B cell (primary cell): ENCODE measurements around the gene DPCD. TPM values are rescaled to one million over a fixed set of nuclear protein-coding genes. Genes with fewer than 3 reads are reported as not detected.
"Not testable (repeated sequence)": the region's sequence is repeated elsewhere in the genome, so short reads cannot be mapped to it uniquely, and the experiment has no call there.

Experiments
- ATAC-seq: fragments of 200-7000 bp; cut with Tn5 transposase; one replicate; pipeline ENCODE4 v1.10.0; 2021; ENCODE audit warnings: low read depth, mild to moderate bottlenecking, moderate number of reproducible peaks, moderate library complexity
- CTCF ChIA-PET: fragments of 350-600 bp; sonication (Branson Sonifier 250); formaldehyde crosslinking; loops from one replicate; lab custom pipeline; 2021; ENCODE audit warnings: antibody characterized with exemption, inconsistent platforms; lab: Charles Lee
- POLR2A ChIA-PET: fragments of 350-600 bp; sonication (Branson Sonifier 250); formaldehyde crosslinking; loops from one replicate; lab custom pipeline; 2021; ENCODE audit warnings: antibody characterized with exemption; lab: Charles Lee
- DNase-seq: peaks from one replicate; pipeline ENCODE4 v3.0.0; 2013
- H2AFZ ChIP-seq: 2 replicates; pipeline ENCODE4 v1.6.1; 2012; ENCODE audit warnings: mild to moderate bottlenecking, low read depth, low read length; ENCODE audit not compliant: insufficient read depth, poor library complexity, severe bottlenecking
- H3K27ac ChIP-seq, 2 donors: 1 replicate in 1 of 2; 2 replicates in 1 of 2; pipeline ENCODE4 v1.5.1; 2012 to 2013; ENCODE audit warnings: low read length in 2 of 2, mild to moderate bottlenecking in 2 of 2, moderate library complexity in 1 of 2
- H3K27me3 ChIP-seq, 4 experiments: fragments of 200-600 bp in 1 of 4; sonication (generic) in 1 of 4; replicated peaks in 1 of 4; 1 replicate in 2 of 4; 2 replicates in 2 of 4; pipeline versions ENCODE4 v1.6.1 to v1.7.0; 2013 to 2016; ENCODE audit warnings: low read length in 3 of 4, mild to moderate bottlenecking in 2 of 4, mixed read lengths in 1 of 4, moderate library complexity in 1 of 4; ENCODE audit not compliant: insufficient read depth in 4 of 4, control insufficient read depth in 3 of 4; ENCODE audit errors: control extremely low read depth in 1 of 4
- H3K36me3 ChIP-seq, 2 experiments: replicated peaks in 1 of 2; 1 replicate in 1 of 2; 2 replicates in 1 of 2; pipeline versions ENCODE4 v1.6.1 to v1.7.1; 2013; ENCODE audit warnings: low read length in 1 of 2; ENCODE audit not compliant: insufficient read depth in 2 of 2, control insufficient read depth in 1 of 2; ENCODE audit errors: control extremely low read depth in 1 of 2, extremely low read depth in 1 of 2
- H3K4me1 ChIP-seq, 2 donors: fragments of 200-600 bp in 1 of 2; sonication (generic) in 1 of 2; 1 replicate in 1 of 2; 2 replicates in 1 of 2; pipeline versions ENCODE4 v1.5.1 to v1.6.1; 2013 to 2017; ENCODE audit warnings: low read length in 2 of 2; ENCODE audit not compliant: control insufficient read depth in 2 of 2, insufficient read depth in 2 of 2
- H3K4me2 ChIP-seq: replicated peaks from 2 replicates; pipeline ENCODE3; 2012; ENCODE audit warnings: mild to moderate bottlenecking, low read depth, low read length; ENCODE audit not compliant: poor library complexity, severe bottlenecking
- H3K4me3 ChIP-seq, 5 experiments: fragments of 200-600 bp in 1 of 5; sonication (generic) in 1 of 5; 1 replicate in 3 of 5; 2 replicates in 2 of 5; pipeline versions ENCODE4 v1.5.1 to v1.7.0; 2011 to 2016; ENCODE audit warnings: low read length in 4 of 5, mild to moderate bottlenecking in 4 of 5, low read depth in 2 of 5, control low read depth in 1 of 5, moderate library complexity in 1 of 5; ENCODE audit not compliant: insufficient read depth in 1 of 5; ENCODE audit errors: control extremely low read depth in 1 of 5, extremely low read depth in 1 of 5
- H3K79me2 ChIP-seq: fragments of 200-600 bp; sonication (generic); one replicate; pipeline ENCODE4 v1.6.0; 2016; ENCODE audit warnings: low read length; ENCODE audit not compliant: control insufficient read depth, insufficient read depth
- H3K9ac ChIP-seq: fragments of 200-600 bp; sonication (generic); 2 replicates; pipeline ENCODE4 v1.6.1; 2017; ENCODE audit warnings: mild to moderate bottlenecking, low read length, moderate library complexity
- H3K9me3 ChIP-seq, 3 donors: one replicate each; pipeline versions ENCODE4 v1.6.1 to v1.7.1; 2013; ENCODE audit warnings: low read length in 2 of 3; ENCODE audit not compliant: control insufficient read depth in 2 of 3, insufficient read depth in 1 of 3; ENCODE audit errors: control extremely low read depth in 1 of 3
- H4K20me1 ChIP-seq: 2 replicates; pipeline ENCODE4 v1.6.0; 2012; ENCODE audit warnings: mild to moderate bottlenecking, low read length; ENCODE audit not compliant: insufficient read depth, control insufficient read depth, poor library complexity, severe bottlenecking
- H3K27ac Mint-ChIP-seq: one replicate; pipeline ENCODE4 v1.8.0; 2021; ENCODE audit warnings: mixed read lengths
- H3K27me3 Mint-ChIP-seq: one replicate; pipeline ENCODE4 v1.8.0; 2021; ENCODE audit warnings: mixed read lengths
- H3K4me1 Mint-ChIP-seq: one replicate; pipeline ENCODE4 v1.8.0; 2021; ENCODE audit warnings: mixed read lengths
- H3K4me3 Mint-ChIP-seq: one replicate; pipeline ENCODE4 v1.8.0; 2021; ENCODE audit warnings: mixed read lengths
- H3K9me3 Mint-ChIP-seq: one replicate; pipeline ENCODE4 v1.8.0; 2022; ENCODE audit warnings: mixed read lengths; ENCODE audit not compliant: insufficient read depth
- CTCF ChIP-seq: fragments of 200-600 bp; IDR thresholded peaks from one replicate; pipeline ENCODE4 v1.8.0; 2022; ENCODE audit warnings: antibody characterized with exemption, mild to moderate bottlenecking
- EZH2 ChIP-seq: IDR thresholded peaks from 2 replicates; pipeline ENCODE4 v1.6.1; 2012; ENCODE audit warnings: borderline replicate concordance, low read depth, mild to moderate bottlenecking, moderate library complexity, low read length; ENCODE audit not compliant: insufficient read depth, poor library complexity, severe bottlenecking
- WGBS: methylation state at CpG from one replicate; pipeline ENCODE4 v1.1.5; 2013; ENCODE audit warnings: missing lambda C conversion rate; ENCODE audit not compliant: insufficient coverage; 5-methylcytosine and 5-hydroxymethylcytosine counted together
- intact Hi-C: fragments of 100-400 bp; cut with micrococcal nuclease; formaldehyde crosslinking; loops from one replicate; pipeline ENCODE4 v1.10.0; 2022
- polyA plus RNA-seq: library from polyadenylated mRNA; depleted of rRNA; stranded (reverse); fragments of >200 nt; gene quantifications from 2 replicates; pipeline ENCODE4 v1.2.3, GENCODE V29; 2012
- total RNA-seq, 2 donors: library from RNA; stranded (reverse); fragments of 120-200 nt in 1 of 2; gene quantifications; 1 replicate in 1 of 2; 2 replicates in 1 of 2; pipeline versions ENCODE4 v1.2.3 to v1.2.4, GENCODE V29; 2013 to 2022

The DPCD gene
- total and polyA plus RNA-seq, 2 donors (not counting 1 experiment from before 2014, with no cell fraction given), result 0.88 to 2.2 TPM

GRCh38 chr10:101631821-101632475 is 43.8 kb downstream of the DPCD start:
- H3K4me1 Mint-ChIP-seq, result peaks cover 4% of the 10 kb centered on the region
- no peak overlapping the region for H3K27ac ChIP-seq
- no peaks in the 10 kb centered on the region for H3K4me1 ChIP-seq
- TF ChIP-seq CTCF, result no peak
- no peak for TF ChIP-seq EZH2
- H3K36me3 ChIP-seq, result peaks cover 0 to 41% of the 10 kb centered on the region in 2 experiments
- no peak overlapping the region for H3K4me3 Mint-ChIP-seq
- WGBS, result 79% methylated on average over 2 of the region's 8 CpGs
- peaks cover 60% of the 10 kb centered on the region for H4K20me1 ChIP-seq
- no peaks in the 10 kb centered on the region for H3K9me3 Mint-ChIP-seq
- no peaks in the 10 kb centered on the region for H3K27me3 ChIP-seq
- H3K27ac Mint-ChIP-seq, result no peak overlapping the region
- intact Hi-C loops, result no loop called here
- no peaks in the 10 kb centered on the region for H3K27me3 Mint-ChIP-seq
- no peak overlapping the region for H3K4me3 ChIP-seq
- ChIA-PET POLR2A (interaction anchor here (0.5 kb wide), 1 partner anchor 601 kb away, joined by 6 read pairs; no protein-coding TSS in a partner anchor), CTCF (no interaction called here)
- peaks cover 45% of the 10 kb centered on the region for H3K79me2 ChIP-seq
- DNase-seq (no peak), ATAC-seq (no peak)
- H3K4me2 ChIP-seq, result no peak overlapping the region
- H2AFZ ChIP-seq, result no peak overlapping the region
- no peaks in the 10 kb centered on the region for H3K9me3 ChIP-seq
- H3K9ac ChIP-seq, result no peak overlapping the region

- intact Hi-C loops, H3K9ac ChIP-seq, POLR2A ChIA-PET, H3K9me3 ChIP-seq, H3K27ac ChIP-seq, H3K9me3 Mint-ChIP-seq, H3K4me2 ChIP-seq, CTCF ChIA-PET, H3K4me3 Mint-ChIP-seq, H3K27me3 ChIP-seq, H3K4me1 ChIP-seq, H3K4me3 ChIP-seq, ATAC-seq, H3K4me1 Mint-ChIP-seq, H2AFZ ChIP-seq, H3K27me3 Mint-ChIP-seq, DNase-seq, H3K27ac Mint-ChIP-seq: not testable (repeated sequence)
- no CpG with 5 or more reads among the region's 4 CpGs for WGBS
- peaks cover 3 to 38% of the 10 kb centered on the region in 2 experiments for H3K36me3 ChIP-seq
- H4K20me1 ChIP-seq, result peaks cover 45% of the 10 kb centered on the region
- peaks cover 37% of the 10 kb centered on the region for H3K79me2 ChIP-seq
These were observed 45.4 kb downstream of the DPCD start for GRCh38 chr10:101633510-101633909.
